Vagina (tissue), 2 donors: Measurements from ENCODE around the gene SLC17A3.

ENCODE experiments used
- CTCF ChIP-seq, 3 experiments: fragments of 450-650 bp in 2 of 3; fragments of 200-600 bp in 1 of 3; sonication (generic) in 1 of 3; IDR thresholded peaks; one replicate each; pipeline ENCODE4 v1.5.1; 2017 to 2019; ENCODE audit warnings: antibody characterized with exemption in 3 of 3, mild to moderate bottlenecking in 2 of 3, moderate library complexity in 2 of 3
- POLR2A ChIP-seq, 2 donors: fragments of 450-650 bp; IDR thresholded peaks; one replicate each; pipeline ENCODE4 v1.6.1; 2017; ENCODE audit warnings: antibody characterized with exemption in 2 of 2, mild to moderate bottlenecking in 2 of 2, moderate library complexity in 2 of 2
- POLR2AphosphoS5 ChIP-seq, 2 donors: sonication (generic); formaldehyde crosslinking; IDR thresholded peaks; one replicate each; pipeline ENCODE4 v1.9.0; 2017; ENCODE audit warnings: antibody characterized with exemption in 2 of 2, mild to moderate bottlenecking in 2 of 2, low read depth in 1 of 2; ENCODE audit not compliant: insufficient read depth in 1 of 2

- TF ChIP-seq CTCF (IDR thresholded peaks at IDR 0.05) (no peak), POLR2A (IDR thresholded peaks at IDR 0.05) (no peak), POLR2AphosphoS5 (IDR thresholded peaks at IDR 0.05; ENCODE audit: insufficient read depth in 1 of 2, low read depth in 1 of 2) (no peak)
These were observed 19.7 kb upstream of the SLC17A3 start for GRCh38 chr6:25893778-25894177.
